ENCODE measurements around the gene VPS33B. TPM values are rescaled to one million over a fixed set of nuclear protein-coding genes. Genes with fewer than 3 reads are reported as not detected.

Gene VPS33B
- total RNA-seq, 1 donor from 2014 or later, result 10.5 TPM

DNA sequence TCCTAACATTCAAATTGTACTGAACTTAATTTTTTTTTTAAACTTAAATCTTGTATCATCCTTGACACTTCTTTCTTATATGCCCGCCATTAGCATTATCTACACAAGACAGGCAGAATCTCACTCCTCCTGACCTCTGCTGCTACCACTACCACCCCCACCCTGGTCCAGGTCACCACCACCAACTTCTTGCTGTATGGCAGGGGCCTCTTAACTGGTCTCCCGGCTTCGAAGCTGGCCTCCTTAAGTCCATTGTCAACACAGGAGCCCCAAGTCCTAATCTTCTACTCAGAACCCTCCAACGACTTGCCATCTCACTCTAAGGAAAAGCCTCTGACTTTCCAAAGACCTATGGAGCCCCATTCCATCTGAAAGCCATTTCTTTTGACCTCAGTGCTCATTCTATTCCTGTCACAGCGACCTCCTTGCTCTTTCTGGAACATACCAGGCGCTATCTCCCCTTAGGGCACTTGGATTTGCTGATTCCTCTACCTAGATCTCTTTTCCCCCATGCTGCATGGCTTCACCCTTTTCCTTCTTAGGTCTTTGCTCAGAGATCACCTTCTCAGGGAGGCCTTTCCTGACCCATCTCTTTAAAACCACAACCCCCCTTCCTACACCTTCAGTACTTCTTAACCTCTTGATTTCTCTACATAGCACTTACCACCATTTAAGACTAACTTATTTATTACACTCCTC, 30.7 kb downstream of the VPS33B start:
- Histone ChIP-seq H3K36me3 (ENCODE audit: control insufficient read depth, insufficient read depth, low read length) (no peaks in the 10 kb centered on the region), H3K27me3 (ENCODE audit: control insufficient read depth, insufficient read depth, low read length) (no peaks in the 10 kb centered on the region), H3K4me3 (ENCODE audit: low read depth, low read length) (no peak overlapping the region)
- FAIRE-seq, result no peak
- TF ChIP-seq, protein P1, sequence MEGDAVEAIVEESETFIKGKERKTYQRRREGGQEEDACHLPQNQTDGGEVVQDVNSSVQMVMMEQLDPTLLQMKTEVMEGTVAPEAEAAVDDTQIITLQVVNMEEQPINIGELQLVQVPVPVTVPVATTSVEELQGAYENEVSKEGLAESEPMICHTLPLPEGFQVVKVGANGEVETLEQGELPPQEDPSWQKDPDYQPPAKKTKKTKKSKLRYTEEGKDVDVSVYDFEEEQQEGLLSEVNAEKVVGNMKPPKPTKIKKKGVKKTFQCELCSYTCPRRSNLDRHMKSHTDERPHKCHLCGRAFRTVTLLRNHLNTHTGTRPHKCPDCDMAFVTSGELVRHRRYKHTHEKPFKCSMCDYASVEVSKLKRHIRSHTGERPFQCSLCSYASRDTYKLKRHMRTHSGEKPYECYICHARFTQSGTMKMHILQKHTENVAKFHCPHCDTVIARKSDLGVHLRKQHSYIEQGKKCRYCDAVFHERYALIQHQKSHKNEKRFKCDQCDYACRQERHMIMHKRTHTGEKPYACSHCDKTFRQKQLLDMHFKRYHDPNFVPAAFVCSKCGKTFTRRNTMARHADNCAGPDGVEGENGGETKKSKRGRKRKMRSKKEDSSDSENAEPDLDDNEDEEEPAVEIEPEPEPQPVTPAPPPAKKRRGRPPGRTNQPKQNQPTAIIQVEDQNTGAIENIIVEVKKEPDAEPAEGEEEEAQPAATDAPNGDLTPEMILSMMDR (IDR thresholded peaks at IDR 0.05; ENCODE audit: insufficient read depth, low read length, severe bottlenecking), result no peak
- no peak for DNase-seq (ENCODE audit: low read depth)

DNA sequence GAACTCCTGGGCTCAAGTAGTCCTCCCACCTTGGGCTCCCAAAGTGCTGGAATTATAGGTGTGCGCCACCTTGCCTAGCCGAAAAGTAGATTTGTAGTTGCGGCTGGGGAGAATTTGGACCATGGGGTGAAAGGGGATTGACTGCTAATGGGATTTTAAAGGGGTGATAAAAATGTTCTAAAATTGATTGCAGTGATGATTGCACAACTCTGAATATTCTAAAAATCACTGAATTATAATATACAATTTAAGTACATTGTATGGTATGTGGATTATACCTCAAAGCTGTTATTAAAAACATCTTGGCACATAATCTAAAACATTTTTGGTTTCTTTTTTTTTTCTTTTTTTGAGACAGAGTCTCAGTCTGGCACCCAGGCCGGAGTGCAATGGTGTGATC, 31.9 kb downstream of the VPS33B start:
- FAIRE-seq (no peak), DNase-seq (ENCODE audit: low read depth) (no peak)
- Histone ChIP-seq H3K27me3 (ENCODE audit: control insufficient read depth, insufficient read depth, low read length) (no peaks in the 10 kb centered on the region), H3K4me3 (ENCODE audit: low read depth, low read length) (no peak overlapping the region), H3K36me3 (ENCODE audit: control insufficient read depth, insufficient read depth, low read length) (no peaks in the 10 kb centered on the region)
- TF ChIP-seq, protein P1 (IDR thresholded peaks at IDR 0.05; ENCODE audit: insufficient read depth, low read length, severe bottlenecking), result no peak

DNA sequence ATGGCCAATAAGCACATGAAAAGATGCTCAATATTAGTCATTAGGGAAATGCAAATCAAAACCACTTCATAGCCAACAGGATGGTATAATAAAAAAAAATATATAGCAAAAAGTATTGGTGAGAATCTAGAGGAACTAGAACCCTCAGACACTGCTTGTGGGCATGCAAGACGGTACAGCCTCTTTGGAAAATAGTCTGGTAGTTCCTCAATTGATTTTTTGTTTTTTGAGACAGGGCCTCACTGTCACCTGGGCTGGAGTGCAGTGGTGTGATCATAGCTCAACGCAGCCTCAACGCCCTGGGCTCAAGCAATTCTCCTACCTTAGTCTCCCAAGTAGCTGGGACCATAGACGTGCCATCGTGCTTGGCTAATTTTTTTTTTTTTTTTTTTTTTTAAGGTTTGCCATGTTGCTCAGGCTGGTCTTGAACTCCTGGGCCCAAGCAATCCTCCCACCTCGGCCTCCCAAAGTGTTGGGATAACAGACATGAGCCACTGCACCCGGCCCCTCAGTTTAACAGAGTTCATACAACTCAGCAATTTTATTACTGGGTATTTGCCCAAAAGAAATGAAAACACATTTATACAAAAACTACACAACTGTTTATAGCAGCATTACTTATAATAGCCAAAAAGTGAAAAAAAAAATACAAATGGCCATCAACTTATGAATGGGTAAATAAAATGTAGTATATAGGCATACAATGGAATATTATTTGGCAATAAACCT, 33.2 kb downstream of the VPS33B start:
- TF ChIP-seq, protein P1 (IDR thresholded peaks at IDR 0.05; ENCODE audit: insufficient read depth, low read length, severe bottlenecking), result no peak
- no peak for FAIRE-seq
- H3K27me3 ChIP-seq (ENCODE audit: control insufficient read depth, insufficient read depth, low read length), result no peaks in the 10 kb centered on the region
- no peak for DNase-seq (ENCODE audit: low read depth)
- H3K36me3 ChIP-seq (ENCODE audit: control insufficient read depth, insufficient read depth, low read length), result no peaks in the 10 kb centered on the region
- H3K4me3 ChIP-seq (ENCODE audit: low read depth, low read length), result no peak overlapping the region

DNA sequence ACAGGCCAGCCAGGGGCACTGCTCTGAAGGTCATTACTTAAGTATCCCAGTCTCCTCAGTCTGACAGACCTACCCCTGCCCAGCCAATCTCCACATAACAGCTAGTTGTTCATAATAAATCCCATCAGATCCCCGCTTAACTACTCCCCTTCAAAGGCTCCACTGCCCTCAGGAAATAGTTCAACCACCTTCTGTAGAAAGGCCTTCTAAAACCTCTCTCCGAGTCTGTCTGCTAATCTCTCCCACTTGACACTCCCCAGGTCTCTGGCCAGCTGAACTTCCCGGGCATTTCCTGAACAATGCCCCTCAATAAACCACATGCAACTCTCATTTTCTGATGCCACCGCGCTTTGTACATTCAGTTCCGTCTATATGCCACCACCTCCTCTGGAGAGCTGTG, 34.1 kb downstream of the VPS33B start:
- Histone ChIP-seq H3K27me3 (ENCODE audit: control insufficient read depth, insufficient read depth, low read length) (no peaks in the 10 kb centered on the region), H3K4me3 (ENCODE audit: low read depth, low read length) (no peak overlapping the region), H3K36me3 (ENCODE audit: control insufficient read depth, insufficient read depth, low read length) (no peaks in the 10 kb centered on the region)
- TF ChIP-seq, protein P1 (IDR thresholded peaks at IDR 0.05; ENCODE audit: insufficient read depth, low read length, severe bottlenecking), result no peak
- DNase-seq (ENCODE audit: low read depth) (no peak), FAIRE-seq (no peak)

DNA sequence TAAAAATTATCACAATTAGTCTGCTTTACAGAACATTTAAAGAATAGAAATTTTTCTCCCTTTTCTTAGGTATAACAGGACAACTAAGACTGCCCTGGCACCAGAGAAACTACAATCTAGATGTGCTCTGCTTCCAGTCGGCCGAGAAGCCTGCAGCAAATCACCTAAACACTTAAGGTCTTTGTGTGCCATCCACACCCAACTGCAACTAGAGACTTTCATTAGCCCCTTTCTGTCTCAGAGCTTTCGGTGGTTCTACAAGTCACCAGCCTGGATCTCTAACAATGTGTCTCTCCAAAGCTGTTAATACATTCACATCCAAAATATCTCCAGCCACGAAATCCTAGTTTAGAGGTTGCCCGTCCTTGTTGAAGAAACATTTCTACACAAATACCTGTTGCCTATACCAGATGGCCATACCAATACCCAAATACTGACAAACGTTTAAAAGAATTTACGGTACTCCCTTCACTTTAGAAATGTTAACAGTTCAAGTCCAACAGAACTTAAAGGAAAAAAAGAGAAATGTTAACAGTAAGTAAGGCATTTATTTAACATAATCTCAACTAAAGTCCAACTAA, 34.7 kb downstream of the VPS33B start:
- Histone ChIP-seq H3K27me3 (ENCODE audit: control insufficient read depth, insufficient read depth, low read length) (no peaks in the 10 kb centered on the region), H3K36me3 (ENCODE audit: control insufficient read depth, insufficient read depth, low read length) (no peaks in the 10 kb centered on the region), H3K4me3 (ENCODE audit: low read depth, low read length) (no peak overlapping the region)
- DNase-seq (ENCODE audit: low read depth), result no peak
- FAIRE-seq, result no peak
- TF ChIP-seq, protein P1 (IDR thresholded peaks at IDR 0.05; ENCODE audit: insufficient read depth, low read length, severe bottlenecking), result no peak
